Endothelial cell of umbilical vein (primary cell): Measurements from ENCODE around the gene PCED1B. TPM values are rescaled to one million over a fixed set of nuclear protein-coding genes. Genes with fewer than 3 reads are reported as not detected.

ENCODE experiments used
- BruUV-seq: library from RNA; stranded (reverse); fragments of 400-500 nt; replicated peaks from 2 replicates; lab custom pipeline; 2021; lab: Mats Ljungman, UMichigan
- CTCF ChIA-PET: fragments of 300-600, 350-600 bp; sonication (Branson Sonifier 250); formaldehyde crosslinking; loops from one replicate; lab custom pipeline; 2021; ENCODE audit warnings: antibody characterized with exemption, inconsistent platforms; lab: Charles Lee
- POLR2A ChIA-PET: fragments of 300-600, 350-600 bp; sonication (Branson Sonifier 250); formaldehyde crosslinking; loops from one replicate; lab custom pipeline; 2021; ENCODE audit warnings: antibody characterized with exemption, inconsistent platforms; lab: Charles Lee
- DNase-seq: peaks from one replicate; pipeline ENCODE4 v3.0.0-alpha.2; 2011; ENCODE audit warnings: low read depth, low spot score
- FAIRE-seq: peaks from 2 replicates; lab custom pipeline; 2011; peaks lifted over from hg19 to GRCh38; lab: Jason Lieb, UNC
- H2AFZ ChIP-seq: 2 replicates; pipeline ENCODE4 v1.6.0; 2012; ENCODE audit warnings: low read depth, low read length, control low read depth, inconsistent platforms
- H3K27ac ChIP-seq: 2 replicates; pipeline ENCODE4 v1.5.1; 2011; ENCODE audit warnings: low read depth, mild to moderate bottlenecking, control low read depth, low read length, moderate library complexity; ENCODE audit not compliant: insufficient read depth
- H3K27me3 ChIP-seq, 2 experiments: 2 replicates each; pipeline versions ENCODE4 v1.6.0 to v1.6.1; 2011; ENCODE audit warnings: low read length in 2 of 2, mixed read lengths in 1 of 2; ENCODE audit not compliant: control insufficient read depth in 2 of 2, insufficient read depth in 2 of 2
- H3K36me3 ChIP-seq, 2 experiments: 2 replicates in 1 of 2; 3 replicates in 1 of 2; pipeline ENCODE4 v1.5.1; 2011; ENCODE audit warnings: low read length in 2 of 2, mild to moderate bottlenecking in 1 of 2, moderate library complexity in 1 of 2; ENCODE audit not compliant: control insufficient read depth in 2 of 2, insufficient read depth in 2 of 2; ENCODE audit errors: extremely low read depth in 1 of 2
- H3K4me1 ChIP-seq: 3 replicates; pipeline ENCODE4 v1.5.1; 2011; ENCODE audit warnings: mild to moderate bottlenecking, low read length; ENCODE audit not compliant: control insufficient read depth, insufficient read depth; ENCODE audit errors: extremely low read depth
- H3K4me2 ChIP-seq: 2 replicates; pipeline ENCODE4 v1.6.1; 2011; ENCODE audit warnings: low read length, control low read depth, mixed read lengths; ENCODE audit not compliant: insufficient read depth
- H3K4me3 ChIP-seq, 3 experiments: fragments of 200-600 bp in 1 of 3; sonication (generic), shearing (Covaris generic) in 1 of 3; replicated peaks in 1 of 3; 2 replicates each; pipeline ENCODE4 v1.5.1; 2011 to 2016; ENCODE audit warnings: control low read depth in 3 of 3, low read length in 3 of 3, mild to moderate bottlenecking in 2 of 3, inconsistent platforms in 1 of 3, low read depth in 1 of 3, moderate library complexity in 1 of 3; ENCODE audit not compliant: insufficient read depth in 1 of 3
- H3K79me2 ChIP-seq: 2 replicates; pipeline ENCODE4 v1.6.0; 2012; ENCODE audit warnings: low read length, inconsistent platforms; ENCODE audit not compliant: control insufficient read depth, insufficient read depth
- H3K9ac ChIP-seq: replicated peaks from 2 replicates; pipeline ENCODE3; 2011; ENCODE audit warnings: low read length, control low read depth; ENCODE audit not compliant: insufficient read depth; ENCODE audit errors: extremely low read depth
- H3K9me1 ChIP-seq: replicated peaks from 3 replicates; pipeline ENCODE4 v1.6.0; 2011; ENCODE audit warnings: mild to moderate bottlenecking, low read length; ENCODE audit not compliant: control insufficient read depth, insufficient read depth; ENCODE audit errors: extremely low read depth
- H3K9me3 ChIP-seq: replicated peaks from 2 replicates; pipeline ENCODE4 v1.5.1; 2012; ENCODE audit warnings: low read length, inconsistent platforms; ENCODE audit not compliant: control insufficient read depth, insufficient read depth
- H4K20me1 ChIP-seq: replicated peaks from 2 replicates; pipeline ENCODE3; 2011; ENCODE audit warnings: mild to moderate bottlenecking, low read length; ENCODE audit not compliant: control insufficient read depth, insufficient read depth; ENCODE audit errors: extremely low read depth
- EZH2 ChIP-seq: IDR thresholded peaks from 2 replicates; pipeline ENCODE4 v1.6.1; 2012; ENCODE audit warnings: borderline replicate concordance, low read depth, mild to moderate bottlenecking, moderate library complexity, low read length, inconsistent platforms; ENCODE audit not compliant: severe bottlenecking
- FOS ChIP-seq: IDR thresholded peaks from 2 replicates; pipeline ENCODE4 v1.6.1; 2011; ENCODE audit warnings: mild to moderate bottlenecking, low read length, moderate library complexity, borderline replicate concordance; ENCODE audit not compliant: insufficient read depth
- GATA2 ChIP-seq: IDR thresholded peaks from 2 replicates; pipeline ENCODE4 v1.7.0; 2011; ENCODE audit warnings: low read depth, mild to moderate bottlenecking, moderate library complexity, mixed read lengths, low read length; ENCODE audit not compliant: insufficient read length, insufficient read depth
- JUN ChIP-seq: IDR thresholded peaks from 2 replicates; pipeline ENCODE4 v1.6.1; 2011; ENCODE audit warnings: borderline replicate concordance, low read depth; ENCODE audit not compliant: insufficient read length, insufficient read depth
- MYC ChIP-seq: IDR thresholded peaks from one replicate; pipeline ENCODE4 v1.6.1; 2011; ENCODE audit warnings: mild to moderate bottlenecking, low read depth, low read length
- POLR2A ChIP-seq: IDR thresholded peaks from 2 replicates; pipeline ENCODE4 v1.6.1; 2012; ENCODE audit warnings: low read depth, mild to moderate bottlenecking, control low read depth, low read length
- POLR2AphosphoS5 ChIP-seq: IDR thresholded peaks from 2 replicates; pipeline ENCODE4 v1.6.1; 2012; ENCODE audit warnings: low read depth, mild to moderate bottlenecking, control low read depth, low read length, moderate library complexity; ENCODE audit not compliant: insufficient read depth
- dilution Hi-C: fragments of 300-500 bp; cut with MboI; formaldehyde crosslinking; loops from one replicate; pipeline ENCODE4 v1.15.0; 2019; ENCODE audit warnings: low sequenced_read_pairs; ENCODE audit not compliant: extremely low pct_ligation_motif_present
- intact Hi-C: fragments of 100-400 bp; cut with micrococcal nuclease; formaldehyde crosslinking; loops from one replicate; pipeline ENCODE4 v1.10.0; 2022
- microRNA-seq: library from miRNA; unstranded; fragments of <30 nt; microRNA quantifications from one replicate; pipeline ENCODE4 v1.2.0, GENCODE V29; 2021; ENCODE audit warnings: borderline number of aligned reads, borderline replicate concordance
- polyA plus RNA-seq, 4 experiments: library from polyadenylated mRNA; depleted of rRNA in 3 of 4; stranded (reverse) in 3 of 4; unstranded in 1 of 4; fragments of >200 nt; gene quantifications; 2 replicates each; pipeline versions ENCODE4 v1.2.1 to v1.2.3, GENCODE V29; 2011 to 2012; ENCODE audit warnings: missing spikeins in 1 of 4
- small RNA-seq: library from RNA; depleted of rRNA; stranded (forward); fragments of <200 nt; gene quantifications from one replicate; pipeline ENCODE3, GENCODE V24; 2012; ENCODE audit warnings: low replicate concordance, low read depth; ENCODE audit not compliant: insufficient read depth, insufficient read length
- total RNA-seq: library from RNA; stranded (reverse); gene quantifications from 2 replicates; pipeline ENCODE4 v1.2.3, GENCODE V29; 2021
- TF ChIP-seq, protein P1 (sequence below), 2 donors: IDR thresholded peaks; 1 replicate in 1 of 2; 2 replicates in 1 of 2; pipeline ENCODE4 v1.5.1; 2011; ENCODE audit warnings: low read length in 2 of 2, mild to moderate bottlenecking in 2 of 2, moderate library complexity in 2 of 2, control low read depth in 1 of 2, inconsistent platforms in 1 of 2, low read depth in 1 of 2; ENCODE audit not compliant: insufficient read depth in 1 of 2; ENCODE audit errors: extremely low read depth in 1 of 2
- TF ChIP-seq, protein P2 (sequence below): IDR thresholded peaks from 2 replicates; pipeline ENCODE4 v1.6.1; 2011; ENCODE audit not compliant: insufficient read depth, insufficient read length

Gene PCED1B
- total and polyA plus RNA-seq, 2 donors (not counting 3 experiments of a cell fraction or from before 2014, with no cell fraction given): 1.7 to 2.6 TPM

DNA sequence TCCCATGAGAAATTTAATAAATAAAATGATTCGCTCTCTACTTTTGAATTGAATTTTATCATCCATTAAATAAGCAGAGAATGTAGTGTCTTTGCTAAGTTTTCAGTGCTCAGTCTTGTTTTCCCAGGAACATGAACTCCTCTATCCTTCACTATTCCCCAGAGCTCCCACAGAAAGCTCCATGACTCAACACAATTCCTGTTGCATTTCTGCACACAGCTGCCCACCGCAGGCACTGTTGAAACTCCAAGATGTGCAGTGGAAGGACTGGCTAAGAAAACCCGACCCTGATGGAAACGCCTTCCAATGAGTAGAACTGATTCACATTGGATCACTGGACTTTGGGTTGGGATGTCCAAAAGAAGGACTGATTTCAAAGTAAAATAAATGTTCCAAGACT lies 202.8 kb downstream of the PCED1B start:
- BruUV-seq: no TSS peak
- no peak overlapping the region for H3K4me2 ChIP-seq

More for the DNA sequence above, 202.8 kb downstream of the PCED1B start:
- Histone ChIP-seq H4K20me1 (no peaks in the 10 kb centered on the region), H2AFZ (no peak overlapping the region), H3K27me3 (peaks cover 0 to 4% of the 10 kb centered on the region in 2 experiments), H3K4me1 (peaks cover 15% of the 10 kb centered on the region), H3K79me2 (no peaks in the 10 kb centered on the region), H3K9me3 (no peaks in the 10 kb centered on the region), H3K27ac (no peak overlapping the region), H3K9me1 (no peaks in the 10 kb centered on the region), H3K9ac (no peak overlapping the region), H3K36me3 (no peaks in the 10 kb centered on the region), H3K4me3 (no peak overlapping the region)
- FAIRE-seq (no peak), DNase-seq (no peak)
- dilution Hi-C loops (no loop called here), intact Hi-C loops (no loop called here)
- TF ChIP-seq MYC: no peak
- TF ChIP-seq, protein P1, sequence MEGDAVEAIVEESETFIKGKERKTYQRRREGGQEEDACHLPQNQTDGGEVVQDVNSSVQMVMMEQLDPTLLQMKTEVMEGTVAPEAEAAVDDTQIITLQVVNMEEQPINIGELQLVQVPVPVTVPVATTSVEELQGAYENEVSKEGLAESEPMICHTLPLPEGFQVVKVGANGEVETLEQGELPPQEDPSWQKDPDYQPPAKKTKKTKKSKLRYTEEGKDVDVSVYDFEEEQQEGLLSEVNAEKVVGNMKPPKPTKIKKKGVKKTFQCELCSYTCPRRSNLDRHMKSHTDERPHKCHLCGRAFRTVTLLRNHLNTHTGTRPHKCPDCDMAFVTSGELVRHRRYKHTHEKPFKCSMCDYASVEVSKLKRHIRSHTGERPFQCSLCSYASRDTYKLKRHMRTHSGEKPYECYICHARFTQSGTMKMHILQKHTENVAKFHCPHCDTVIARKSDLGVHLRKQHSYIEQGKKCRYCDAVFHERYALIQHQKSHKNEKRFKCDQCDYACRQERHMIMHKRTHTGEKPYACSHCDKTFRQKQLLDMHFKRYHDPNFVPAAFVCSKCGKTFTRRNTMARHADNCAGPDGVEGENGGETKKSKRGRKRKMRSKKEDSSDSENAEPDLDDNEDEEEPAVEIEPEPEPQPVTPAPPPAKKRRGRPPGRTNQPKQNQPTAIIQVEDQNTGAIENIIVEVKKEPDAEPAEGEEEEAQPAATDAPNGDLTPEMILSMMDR (IDR thresholded peaks at IDR 0.05; ENCODE audit: extremely low read depth in 1 of 2, insufficient read depth in 1 of 2, low read depth in 1 of 2, low read length in 2 of 2): no peak
- TF ChIP-seq POLR2AphosphoS5: no peak
- no peak for TF ChIP-seq JUN
- TF ChIP-seq POLR2A: no peak
- no peak for TF ChIP-seq GATA2
- no peak for TF ChIP-seq EZH2
- no peak for TF ChIP-seq FOS
- TF ChIP-seq, protein P2, sequence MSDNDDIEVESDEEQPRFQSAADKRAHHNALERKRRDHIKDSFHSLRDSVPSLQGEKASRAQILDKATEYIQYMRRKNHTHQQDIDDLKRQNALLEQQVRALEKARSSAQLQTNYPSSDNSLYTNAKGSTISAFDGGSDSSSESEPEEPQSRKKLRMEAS: no peak
- CTCF ChIA-PET: interaction anchor here (0.7 to 1.5 kb wide), 4 partner anchors 10 to 115 kb away, joined by 3 to 4 read pairs (median 3); no protein-coding TSS in a partner anchor
- POLR2A ChIA-PET: no interaction called here

Small RNA genes lying within 50 kb of the gene (microRNA-seq; reads per million reads assigned to microRNA genes)
- gene MIR4698: not detected

Small RNA genes lying within 50 kb of the gene (small RNA-seq; reads per million reads assigned to genes)
- not detected for gene MIR4698

Other genes starting within 250 kb of the PCED1B start
- 7.5 and 8.7 TPM in 2 replicates for gene AMIGO2, start 338 bp downstream of the PCED1B start, total RNA-seq
- 4.1 and 5.4 TPM in 2 replicates for gene AMIGO2, start 338 bp downstream of the PCED1B start, polyA plus RNA-seq